HG03571 (cell line): Measurements from ENCODE around the gene LIN7A.

Experiments
- ATAC-seq: cut with Tn5 transposase; IDR thresholded peaks from one replicate; pipeline ENCODE4 v1.9.1; 2021; ENCODE audit not compliant: unreplicated experiment

The LIN7A gene

GRCh38 chr12:80761838-80762237 lies 175.9 kb downstream of the LIN7A start:
- no peak for ATAC-seq

GRCh38 chr12:80756875-80757274 lies 180.9 kb downstream of the LIN7A start:
- no peak for ATAC-seq

- ATAC-seq: no peak
Measured at GRCh38 chr12:80754274-80754673, 183.5 kb downstream of the LIN7A start.

- ATAC-seq: no peak
Measured at GRCh38 chr12:80752464-80752863, 185.3 kb downstream of the LIN7A start.

- no peak for ATAC-seq
Measured at GRCh38 chr12:80749456-80749855, 188.3 kb downstream of the LIN7A start.

DNA sequence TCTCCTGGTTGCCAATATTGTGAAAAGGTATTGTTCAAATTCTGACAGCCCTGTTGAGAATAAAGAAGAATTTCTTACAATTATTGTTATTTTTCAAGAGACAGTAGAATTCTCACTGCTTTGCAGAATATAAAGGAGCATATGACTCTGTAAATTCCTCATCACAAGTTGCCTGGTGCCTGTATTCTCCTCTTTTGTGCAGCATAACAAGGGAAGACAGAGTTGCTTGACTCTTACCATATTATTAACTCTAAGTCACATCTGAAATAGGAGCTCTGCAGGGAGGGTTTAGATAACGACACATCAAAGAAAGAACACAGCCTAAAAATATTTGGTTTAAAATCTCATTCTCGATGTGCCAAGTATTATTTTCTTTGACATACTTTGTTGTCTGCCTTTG lies 189.9 kb downstream of the LIN7A start:
- ATAC-seq: no peak

DNA sequence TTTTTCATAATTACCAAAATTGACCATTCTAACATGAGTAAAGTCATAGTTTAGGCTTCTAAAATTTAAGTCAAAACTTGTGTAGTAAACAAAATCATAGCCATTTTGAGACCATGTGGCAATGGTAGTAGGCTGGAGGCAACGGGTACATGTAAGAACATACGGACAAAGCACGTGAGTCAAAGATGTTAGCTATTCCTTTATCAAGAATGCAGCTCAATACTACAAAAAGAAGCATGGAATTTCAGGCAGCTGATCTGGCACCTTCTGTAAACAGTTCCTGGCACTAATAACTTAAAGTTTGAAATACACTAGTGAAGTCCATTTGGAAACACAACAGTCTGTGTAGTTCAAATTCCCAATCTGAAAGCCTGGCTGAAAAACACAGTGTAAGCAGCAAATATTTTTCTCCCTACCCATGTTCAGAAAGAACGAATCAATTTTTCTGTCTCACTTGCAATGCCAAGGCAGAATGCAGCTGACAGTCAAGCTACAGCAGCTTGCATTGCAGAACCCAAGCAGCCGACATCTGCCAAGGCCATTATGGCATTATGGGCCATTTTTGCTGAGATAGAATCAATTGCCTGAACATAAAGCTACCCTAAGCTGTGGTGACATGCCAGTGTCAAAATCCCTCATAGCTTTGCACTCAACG lies 191.8 kb downstream of the LIN7A start:
- no peak for ATAC-seq
